ENCODE data around the gene LPAR2.

LPAR2 gene

GRCh38 chr19:19653597-19654147 lies 25.7 kb upstream of the LPAR2 start:
- TF ChIP-seq FOXP2 (optimal IDR thresholded peaks at IDR 0.05; ENCODE audit: borderline replicate concordance, extremely low read depth, extremely low read length, insufficient read depth) (no peak), POLR2AphosphoS5 (IDR thresholded peaks at IDR 0.05; ENCODE audit: low read depth, low read length) (no peak), TAF1 (IDR thresholded peaks at IDR 0.05; ENCODE audit: borderline replicate concordance, insufficient read depth, low read length) (no peak), REST (IDR thresholded peaks at IDR 0.05; ENCODE audit: insufficient read depth in 1 of 2, low read depth in 2 of 2, low read length in 2 of 2) (no peak), SIN3A (IDR thresholded peaks at IDR 0.05; ENCODE audit: borderline replicate concordance, insufficient read depth, low read length) (no peak)

GRCh38 chr19:19652482-19653295 lies 24.7 kb upstream of the LPAR2 start:
- TF ChIP-seq FOXP2 (optimal IDR thresholded peaks at IDR 0.05; ENCODE audit: borderline replicate concordance, extremely low read depth, extremely low read length, insufficient read depth) (no peak), REST (IDR thresholded peaks at IDR 0.05; ENCODE audit: insufficient read depth in 1 of 2, low read depth in 2 of 2, low read length in 2 of 2) (no peak), TAF1 (IDR thresholded peaks at IDR 0.05; ENCODE audit: borderline replicate concordance, insufficient read depth, low read length) (no peak), POLR2AphosphoS5 (IDR thresholded peaks at IDR 0.05; ENCODE audit: low read depth, low read length) (no peak), SIN3A (IDR thresholded peaks at IDR 0.05; ENCODE audit: borderline replicate concordance, insufficient read depth, low read length) (no peak)

GRCh38 chr19:19651076-19651475 lies 23.1 kb upstream of the LPAR2 start:
- TF ChIP-seq TAF1 (IDR thresholded peaks at IDR 0.05; ENCODE audit: borderline replicate concordance, insufficient read depth, low read length) (no peak), SIN3A (IDR thresholded peaks at IDR 0.05; ENCODE audit: borderline replicate concordance, insufficient read depth, low read length) (no peak), REST (IDR thresholded peaks at IDR 0.05; ENCODE audit: insufficient read depth in 1 of 2, low read depth in 2 of 2, low read length in 2 of 2) (no peak), FOXP2 (optimal IDR thresholded peaks at IDR 0.05; ENCODE audit: borderline replicate concordance, extremely low read depth, extremely low read length, insufficient read depth) (no peak), POLR2AphosphoS5 (IDR thresholded peaks at IDR 0.05; ENCODE audit: low read depth, low read length) (no peak)

GRCh38 chr19:19650331-19650730 lies 22.3 kb upstream of the LPAR2 start:
- no peak for TF ChIP-seq REST (IDR thresholded peaks at IDR 0.05; ENCODE audit: insufficient read depth in 1 of 2, low read depth in 2 of 2, low read length in 2 of 2)
- no peak for TF ChIP-seq TAF1 (IDR thresholded peaks at IDR 0.05; ENCODE audit: borderline replicate concordance, insufficient read depth, low read length)
- TF ChIP-seq FOXP2 (optimal IDR thresholded peaks at IDR 0.05; ENCODE audit: borderline replicate concordance, extremely low read depth, extremely low read length, insufficient read depth) = no peak
- no peak for TF ChIP-seq POLR2AphosphoS5 (IDR thresholded peaks at IDR 0.05; ENCODE audit: low read depth, low read length)
- TF ChIP-seq SIN3A (IDR thresholded peaks at IDR 0.05; ENCODE audit: borderline replicate concordance, insufficient read depth, low read length) = no peak
